Mammary epithelial cell (primary cell): ENCODE results near the gene STOX2.

Source experiments
- EZH2 ChIP-seq: IDR thresholded peaks from 2 replicates; pipeline ENCODE4 v1.6.1; 2012; ENCODE audit warnings: low read length, inconsistent platforms, borderline replicate concordance
- TF ChIP-seq, protein P1 (sequence below), 2 donors: IDR thresholded peaks in 1 of 2; conservative IDR thresholded peaks in 1 of 2; 2 replicates each; pipeline ENCODE4 v1.5.1; 2011 to 2012; ENCODE audit warnings: inconsistent platforms in 2 of 2, low read length in 2 of 2, mild to moderate bottlenecking in 2 of 2, control low read depth in 1 of 2, low read depth in 1 of 2; ENCODE audit not compliant: insufficient read depth in 1 of 2; ENCODE audit errors: extremely low read depth in 1 of 2

DNA sequence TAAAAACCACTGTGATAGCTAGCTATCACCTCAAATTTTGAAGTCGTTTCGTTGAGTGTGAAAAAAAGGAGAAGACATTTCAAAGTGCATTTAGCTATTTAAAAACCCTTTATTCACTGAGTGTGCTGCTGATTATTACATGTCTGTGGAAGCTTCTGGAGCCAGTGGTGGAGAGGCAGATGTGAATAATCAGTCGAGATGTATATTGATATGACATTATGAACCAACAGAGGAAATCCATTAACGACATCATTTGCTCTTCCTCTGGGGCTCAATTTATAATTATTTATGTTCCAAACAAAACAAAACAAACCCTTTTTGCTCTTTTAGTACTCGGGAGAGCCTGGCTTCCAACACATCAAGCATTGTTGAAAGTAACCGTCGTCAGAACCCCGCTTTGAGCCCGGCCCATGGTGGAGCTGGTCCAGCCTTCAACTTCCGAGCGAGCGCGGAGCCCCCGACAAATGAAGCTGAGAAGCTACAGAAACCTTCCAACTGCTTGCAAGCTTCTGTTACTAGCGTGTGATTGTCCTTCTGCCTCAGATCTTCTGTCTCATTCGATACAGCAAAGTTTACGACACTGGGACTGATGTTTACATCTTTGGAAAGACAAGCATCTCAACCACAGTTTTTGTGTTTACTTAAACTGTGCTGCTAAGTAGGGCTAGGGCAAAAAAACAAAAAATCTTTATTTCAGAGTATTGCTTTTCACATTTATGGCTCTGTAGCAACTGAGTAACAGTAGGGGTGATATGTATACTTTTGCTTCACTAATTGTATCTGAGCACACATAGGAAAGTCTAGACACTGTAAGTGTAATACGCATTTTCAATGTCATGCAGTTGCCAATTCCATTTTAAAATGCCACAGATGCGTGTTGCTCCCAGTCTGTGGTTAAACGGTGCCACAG lies 111.9 kb downstream of the STOX2 start:
- TF ChIP-seq, protein P1, sequence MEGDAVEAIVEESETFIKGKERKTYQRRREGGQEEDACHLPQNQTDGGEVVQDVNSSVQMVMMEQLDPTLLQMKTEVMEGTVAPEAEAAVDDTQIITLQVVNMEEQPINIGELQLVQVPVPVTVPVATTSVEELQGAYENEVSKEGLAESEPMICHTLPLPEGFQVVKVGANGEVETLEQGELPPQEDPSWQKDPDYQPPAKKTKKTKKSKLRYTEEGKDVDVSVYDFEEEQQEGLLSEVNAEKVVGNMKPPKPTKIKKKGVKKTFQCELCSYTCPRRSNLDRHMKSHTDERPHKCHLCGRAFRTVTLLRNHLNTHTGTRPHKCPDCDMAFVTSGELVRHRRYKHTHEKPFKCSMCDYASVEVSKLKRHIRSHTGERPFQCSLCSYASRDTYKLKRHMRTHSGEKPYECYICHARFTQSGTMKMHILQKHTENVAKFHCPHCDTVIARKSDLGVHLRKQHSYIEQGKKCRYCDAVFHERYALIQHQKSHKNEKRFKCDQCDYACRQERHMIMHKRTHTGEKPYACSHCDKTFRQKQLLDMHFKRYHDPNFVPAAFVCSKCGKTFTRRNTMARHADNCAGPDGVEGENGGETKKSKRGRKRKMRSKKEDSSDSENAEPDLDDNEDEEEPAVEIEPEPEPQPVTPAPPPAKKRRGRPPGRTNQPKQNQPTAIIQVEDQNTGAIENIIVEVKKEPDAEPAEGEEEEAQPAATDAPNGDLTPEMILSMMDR (conservative IDR thresholded peaks at IDR 0.05 in 1 of 2, IDR thresholded peaks at IDR 0.05 in 1 of 2; ENCODE audit: extremely low read depth in 1 of 2, insufficient read depth in 1 of 2, low read depth in 1 of 2, low read length in 2 of 2): no peak
- TF ChIP-seq EZH2: no peak
